Nasal cavity respiratory epithelium epithelial cell of viscerocranial mucosa (primary cell): ENCODE data around the gene FREM3. TPM values are rescaled to one million over a fixed set of nuclear protein-coding genes. Genes with fewer than 3 reads are reported as not detected.

Source experiments
- total RNA-seq: library from RNA; depleted of rRNA; stranded (reverse); fragments of >200 nt; gene quantifications from 2 replicates; pipeline ENCODE4 v1.2.3, GENCODE V29; 2014

Gene FREM3
- total RNA-seq: not detected in 2 replicates

DNA sequence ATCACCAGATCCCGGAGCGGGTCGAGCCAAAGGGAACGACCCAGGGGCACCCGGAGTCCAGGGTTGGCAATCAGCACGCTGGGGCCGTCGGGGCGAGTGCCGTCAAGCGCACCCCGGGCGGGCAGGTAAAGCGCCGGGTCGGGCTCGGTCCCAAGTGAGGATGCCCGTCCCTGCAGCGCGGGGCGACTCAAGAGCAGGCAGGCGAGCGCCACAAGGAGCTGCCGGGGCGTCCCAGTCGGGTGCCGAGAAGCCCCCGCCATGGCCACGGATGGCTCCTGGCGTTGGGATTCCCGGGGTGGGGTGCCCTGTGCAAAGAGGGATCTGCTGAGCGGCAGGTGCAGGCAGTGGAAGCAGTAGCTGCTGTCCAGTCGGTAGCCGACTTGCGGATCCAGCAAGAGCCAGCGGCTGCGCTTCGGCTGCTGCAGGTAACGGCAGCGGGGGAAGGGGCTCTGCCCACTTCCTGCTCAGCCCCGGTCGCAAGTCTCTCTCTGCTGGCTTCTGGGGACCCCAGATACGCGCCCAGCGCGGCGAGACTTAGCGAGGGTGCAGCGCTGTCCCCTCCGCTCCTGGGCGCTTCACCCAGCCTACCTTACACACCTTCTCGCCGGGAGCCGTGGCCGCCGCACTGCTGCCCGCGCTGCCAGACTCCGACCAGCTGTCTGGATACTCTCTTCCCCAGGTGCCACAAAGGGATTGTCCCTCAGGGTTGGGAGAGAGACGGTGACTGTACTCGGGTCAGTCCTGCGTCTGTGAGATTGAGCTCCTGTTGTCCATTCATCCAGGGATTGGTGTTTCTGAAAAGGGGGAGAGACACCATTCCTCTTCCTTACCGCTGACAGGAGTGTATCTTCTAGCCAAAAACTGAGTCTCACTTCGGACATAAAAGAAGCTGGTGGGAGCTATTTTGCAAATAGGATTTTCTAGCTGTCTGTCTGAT, at the start of gene FREM3:
FREM3 (minus strand) TSS at position 260 of the 937 bp plus-strand sequence; CDS start at position 260, 0 bp downstream.

Other genes with a start within 250 kb of the FREM3 start
- 35.2 and 62.2 TPM in 2 replicates for gene SMARCA5, start 187.0 kb downstream of the FREM3 start, total RNA-seq
- not detected in 2 replicates for gene GYPE, start 204.9 kb upstream of the FREM3 start, total RNA-seq